ENCODE measurements around the gene TOR4A.
"Not testable (repeated sequence)": the region's sequence is repeated elsewhere in the genome, so short reads cannot be mapped to it uniquely, and the experiment has no call there.

Gene TOR4A

DNA sequence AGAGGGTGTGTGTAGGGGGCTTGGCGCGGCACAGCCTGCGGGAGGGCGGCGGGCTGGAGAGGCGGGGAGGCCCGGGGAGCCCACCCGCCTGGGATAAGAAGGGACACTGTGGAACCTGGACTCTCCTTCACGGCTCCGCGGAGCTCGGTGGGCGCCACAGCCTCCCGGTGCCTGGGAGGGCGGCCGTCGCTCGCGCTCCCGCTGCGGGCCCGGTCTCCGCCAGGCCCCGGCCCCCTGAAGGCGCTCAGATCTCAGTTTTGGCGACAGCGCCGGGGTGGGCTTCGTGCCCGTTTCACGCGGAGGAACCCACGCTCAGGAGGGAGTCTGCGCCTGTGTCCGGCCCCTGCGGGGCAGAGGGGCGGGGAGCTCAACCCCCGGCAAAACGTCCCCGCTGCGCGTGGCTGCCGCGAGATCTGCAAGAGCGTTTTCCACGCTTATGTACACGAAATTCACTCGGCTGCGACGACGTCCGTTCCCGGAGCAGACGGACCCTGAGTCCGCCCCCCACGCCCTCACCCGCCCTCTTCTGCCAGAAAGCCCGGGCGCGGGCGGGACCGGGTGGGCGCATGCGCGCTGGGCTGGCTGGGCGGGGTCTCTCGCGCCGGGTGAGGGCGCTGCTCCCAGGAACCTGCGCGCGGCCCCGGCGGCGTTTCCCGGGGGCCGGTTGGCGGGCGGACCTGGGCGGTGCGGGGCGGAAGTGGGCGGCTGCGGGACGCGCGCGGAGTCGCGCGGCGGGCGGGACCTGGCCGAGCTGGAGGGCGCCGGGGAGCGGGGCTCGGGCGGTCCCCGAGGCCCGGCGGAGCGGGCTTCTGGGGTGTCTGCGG lies 22.7 kb upstream of the TOR4A start, which contains the start of gene NELFB:
TSS of gene NELFB (plus strand) at position 704 of the 824 bp plus-strand sequence.
- Histone ChIP-seq H3K4me1 (ENCODE audit: control insufficient read depth in 1 of 2, insufficient read depth in 2 of 2, low read length in 2 of 2) (peaks cover 21 to 33% of the 10 kb centered on the region in 2 donors), H3K4me3 (ENCODE audit: low read depth in 1 of 2, low read length in 2 of 2) (peak within 1 kb of the TSS; percentile 84 to 93), H3K27me3 (ENCODE audit: control insufficient read depth in 1 of 2, insufficient read depth in 2 of 2, low read length in 2 of 2) (no peaks in the 10 kb centered on the region), H3K27ac (ENCODE audit: low read depth, low read length) (peak within 1 kb of the TSS; percentile 63), H3K36me3 (ENCODE audit: control insufficient read depth in 1 of 2, insufficient read depth in 2 of 2, low read length in 2 of 2) (peaks cover 5 to 21% of the 10 kb centered on the region in 2 donors), H3K9ac (ENCODE audit: low read depth in 1 of 2, low read length in 2 of 2) (peak within 1 kb of the TSS; percentile 74 to 91), H3K9me3 (ENCODE audit: control insufficient read depth in 1 of 2, low read length in 2 of 2) (no peaks in the 10 kb centered on the region)

- peak overlapping the region; percentile 84 to 93 for H3K4me3 ChIP-seq (ENCODE audit: low read depth in 1 of 2, low read length in 2 of 2)
- H3K4me1 ChIP-seq (ENCODE audit: control insufficient read depth in 1 of 2, insufficient read depth in 2 of 2, low read length in 2 of 2), result peaks cover 21 to 33% of the 10 kb centered on the region in 2 donors
- H3K9ac ChIP-seq (ENCODE audit: low read depth in 1 of 2, low read length in 2 of 2), result peak overlapping the region; percentile 65 to 85
- peak overlapping the region; percentile 32 for H3K27ac ChIP-seq (ENCODE audit: low read depth, low read length)
- no peaks in the 10 kb centered on the region for H3K27me3 ChIP-seq (ENCODE audit: control insufficient read depth in 1 of 2, insufficient read depth in 2 of 2, low read length in 2 of 2)
- H3K9me3 ChIP-seq (ENCODE audit: control insufficient read depth in 1 of 2, low read length in 2 of 2), result no peaks in the 10 kb centered on the region
- H3K36me3 ChIP-seq (ENCODE audit: control insufficient read depth in 1 of 2, insufficient read depth in 2 of 2, low read length in 2 of 2), result peaks cover 5 to 21% of the 10 kb centered on the region in 2 donors
Observed at GRCh38 chr9:137255448-137256114, 21.9 kb upstream of the TOR4A start.

DNA sequence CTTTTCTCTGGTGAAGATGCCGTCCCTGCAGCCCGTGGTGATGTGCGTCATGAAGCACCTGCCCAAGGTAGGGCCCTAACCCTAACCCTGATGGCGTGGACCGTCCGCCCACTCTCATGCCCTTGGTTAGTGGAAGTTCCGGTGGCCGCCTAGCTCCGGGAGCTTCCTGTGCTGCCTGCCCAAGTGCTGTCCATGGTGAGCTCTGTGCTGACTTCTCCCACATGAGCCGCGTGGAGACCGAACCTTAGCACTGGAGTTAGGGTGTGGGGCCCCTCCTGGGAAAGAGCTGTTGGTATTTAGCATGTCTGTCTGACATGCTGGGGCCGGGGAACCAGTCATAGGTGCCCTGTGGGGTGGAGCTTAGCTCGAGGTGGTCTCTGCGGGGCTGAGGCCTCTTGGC lies 21.2 kb upstream of the TOR4A start:
- H3K9ac ChIP-seq (ENCODE audit: low read depth in 1 of 2, low read length in 2 of 2), result peak overlapping the region; percentile 65 to 85

GRCh38 chr9:137256856-137257255 lies 20.7 kb upstream of the TOR4A start:
- H3K27ac ChIP-seq (ENCODE audit: low read depth, low read length), result no peak overlapping the region
- H3K27me3 ChIP-seq (ENCODE audit: control insufficient read depth in 1 of 2, insufficient read depth in 2 of 2, low read length in 2 of 2), result no peaks in the 10 kb centered on the region
- peaks cover 21 to 33% of the 10 kb centered on the region in 2 donors for H3K4me1 ChIP-seq (ENCODE audit: control insufficient read depth in 1 of 2, insufficient read depth in 2 of 2, low read length in 2 of 2)
- no peaks in the 10 kb centered on the region for H3K9me3 ChIP-seq (ENCODE audit: control insufficient read depth in 1 of 2, low read length in 2 of 2)
- H3K36me3 ChIP-seq (ENCODE audit: control insufficient read depth in 1 of 2, insufficient read depth in 2 of 2, low read length in 2 of 2), result peaks cover 5 to 21% of the 10 kb centered on the region in 2 donors
- no peak overlapping the region for H3K9ac ChIP-seq (ENCODE audit: low read depth in 1 of 2, low read length in 2 of 2)
- peak overlapping the region; percentile 84 to 93 for H3K4me3 ChIP-seq (ENCODE audit: low read depth in 1 of 2, low read length in 2 of 2)

More for the DNA sequence above, 21.2 kb upstream of the TOR4A start:
- no peaks in the 10 kb centered on the region for H3K9me3 ChIP-seq (ENCODE audit: control insufficient read depth in 1 of 2, low read length in 2 of 2)
- H3K36me3 ChIP-seq (ENCODE audit: control insufficient read depth in 1 of 2, insufficient read depth in 2 of 2, low read length in 2 of 2), result peaks cover 5 to 21% of the 10 kb centered on the region in 2 donors
- no peaks in the 10 kb centered on the region for H3K27me3 ChIP-seq (ENCODE audit: control insufficient read depth in 1 of 2, insufficient read depth in 2 of 2, low read length in 2 of 2)
- H3K27ac ChIP-seq (ENCODE audit: low read depth, low read length), result no peak overlapping the region
- H3K4me3 ChIP-seq (ENCODE audit: low read depth in 1 of 2, low read length in 2 of 2), result peak overlapping the region; percentile 84 to 93
- H3K4me1 ChIP-seq (ENCODE audit: control insufficient read depth in 1 of 2, insufficient read depth in 2 of 2, low read length in 2 of 2), result peaks cover 21 to 33% of the 10 kb centered on the region in 2 donors

DNA sequence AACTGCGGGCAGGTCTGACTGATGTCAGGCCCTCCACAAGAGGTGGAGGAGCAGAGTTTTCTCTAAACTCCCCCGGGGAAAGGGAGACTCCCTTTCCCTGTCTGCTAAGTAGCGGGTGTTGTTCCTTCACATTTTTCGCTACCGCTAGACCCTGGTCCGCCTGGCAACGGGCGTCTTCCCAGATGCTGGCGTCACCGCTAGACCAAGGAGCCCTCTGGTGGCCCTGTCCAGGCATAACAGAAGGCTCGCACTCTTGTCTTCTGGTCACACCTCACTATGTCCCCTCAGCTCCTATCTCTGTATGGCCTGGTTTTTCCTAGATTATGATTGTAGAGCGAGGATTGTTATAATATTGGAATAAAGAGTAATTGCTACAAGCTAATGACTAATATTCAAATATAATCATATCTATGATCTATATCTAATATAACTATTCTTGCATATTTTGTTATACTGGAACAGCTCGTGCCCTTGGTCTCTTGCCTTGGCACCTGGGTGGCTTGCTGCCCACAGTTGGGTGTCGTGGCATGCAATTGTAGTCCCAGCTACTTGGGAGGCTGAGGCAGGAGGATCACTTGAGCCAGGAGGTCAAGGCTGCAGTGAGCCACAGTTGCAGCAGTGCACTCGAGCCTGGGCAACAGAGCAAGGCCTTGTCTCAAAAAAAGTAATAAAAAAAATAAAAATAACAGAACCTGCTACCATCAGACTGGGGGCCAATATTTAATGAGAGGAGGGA lies 15.2 kb upstream of the TOR4A start:
- H3K9me3 ChIP-seq (ENCODE audit: control insufficient read depth in 1 of 2, low read length in 2 of 2); H3K4me3 ChIP-seq (ENCODE audit: low read depth in 1 of 2, low read length in 2 of 2); H3K9ac ChIP-seq (ENCODE audit: low read depth in 1 of 2, low read length in 2 of 2); H3K4me1 ChIP-seq (ENCODE audit: control insufficient read depth in 1 of 2, insufficient read depth in 2 of 2, low read length in 2 of 2); H3K27ac ChIP-seq (ENCODE audit: low read depth, low read length); H3K27me3 ChIP-seq (ENCODE audit: control insufficient read depth in 1 of 2, insufficient read depth in 2 of 2, low read length in 2 of 2): not testable (repeated sequence)
- peaks cover 14 to 46% of the 10 kb centered on the region in 2 donors for H3K36me3 ChIP-seq (ENCODE audit: control insufficient read depth in 1 of 2, insufficient read depth in 2 of 2, low read length in 2 of 2)

DNA sequence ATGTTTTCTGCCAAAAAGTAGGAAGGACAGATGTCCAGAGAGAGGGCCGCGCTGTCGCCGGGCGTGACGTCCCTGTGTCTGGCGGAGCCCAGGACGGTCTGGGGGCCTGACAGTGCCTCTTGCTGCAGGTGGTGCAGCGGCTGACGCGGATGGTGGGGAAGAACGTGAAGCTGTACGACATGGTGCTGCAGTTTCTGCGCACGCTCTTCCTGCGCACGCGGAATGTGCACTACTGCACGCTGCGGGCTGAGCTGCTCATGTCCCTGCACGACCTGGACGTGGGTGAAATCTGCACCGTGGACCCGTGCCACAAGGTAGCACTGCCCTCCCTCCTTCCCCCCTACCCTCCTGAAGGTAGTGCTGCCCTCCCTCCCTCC lies 14.6 kb upstream of the TOR4A start:
- H3K36me3 ChIP-seq (ENCODE audit: control insufficient read depth in 1 of 2, insufficient read depth in 2 of 2, low read length in 2 of 2), result peaks cover 14 to 46% of the 10 kb centered on the region in 2 donors
- H3K27ac ChIP-seq (ENCODE audit: low read depth, low read length), result no peak overlapping the region
- no peak overlapping the region for H3K9ac ChIP-seq (ENCODE audit: low read depth in 1 of 2, low read length in 2 of 2)
- no peak overlapping the region for H3K4me3 ChIP-seq (ENCODE audit: low read depth in 1 of 2, low read length in 2 of 2)
- no peaks in the 10 kb centered on the region for H3K27me3 ChIP-seq (ENCODE audit: control insufficient read depth in 1 of 2, insufficient read depth in 2 of 2, low read length in 2 of 2)
- no peaks in the 10 kb centered on the region for H3K9me3 ChIP-seq (ENCODE audit: control insufficient read depth in 1 of 2, low read length in 2 of 2)
- peaks cover 2 to 3% of the 10 kb centered on the region in 2 donors for H3K4me1 ChIP-seq (ENCODE audit: control insufficient read depth in 1 of 2, insufficient read depth in 2 of 2, low read length in 2 of 2)

- no peak overlapping the region for H3K4me3 ChIP-seq (ENCODE audit: low read depth in 1 of 2, low read length in 2 of 2)
- H3K36me3 ChIP-seq (ENCODE audit: control insufficient read depth in 1 of 2, insufficient read depth in 2 of 2, low read length in 2 of 2), result peaks cover 14 to 41% of the 10 kb centered on the region in 2 donors
- peaks cover 4 to 6% of the 10 kb centered on the region in 2 donors for H3K4me1 ChIP-seq (ENCODE audit: control insufficient read depth in 1 of 2, insufficient read depth in 2 of 2, low read length in 2 of 2)
- no peaks in the 10 kb centered on the region for H3K9me3 ChIP-seq (ENCODE audit: control insufficient read depth in 1 of 2, low read length in 2 of 2)
- no peaks in the 10 kb centered on the region for H3K27me3 ChIP-seq (ENCODE audit: control insufficient read depth in 1 of 2, insufficient read depth in 2 of 2, low read length in 2 of 2)
- no peak overlapping the region for H3K9ac ChIP-seq (ENCODE audit: low read depth in 1 of 2, low read length in 2 of 2)
- no peak overlapping the region for H3K27ac ChIP-seq (ENCODE audit: low read depth, low read length)
Observed at GRCh38 chr9:137263506-137263905, 14.0 kb upstream of the TOR4A start.

GRCh38 chr9:137264067-137264466 lies 13.5 kb upstream of the TOR4A start:
- H3K4me1 ChIP-seq (ENCODE audit: control insufficient read depth in 1 of 2, insufficient read depth in 2 of 2, low read length in 2 of 2), result peaks cover 10 to 12% of the 10 kb centered on the region in 2 donors
- H3K27ac ChIP-seq (ENCODE audit: low read depth, low read length), result no peak overlapping the region
- peaks cover 12 to 42% of the 10 kb centered on the region in 2 donors for H3K36me3 ChIP-seq (ENCODE audit: control insufficient read depth in 1 of 2, insufficient read depth in 2 of 2, low read length in 2 of 2)

GRCh38 chr9:137265496-137266161 lies 11.9 kb upstream of the TOR4A start:
- no peak overlapping the region for H3K4me3 ChIP-seq (ENCODE audit: low read depth in 1 of 2, low read length in 2 of 2)
- no peak overlapping the region for H3K9ac ChIP-seq (ENCODE audit: low read depth in 1 of 2, low read length in 2 of 2)
- H3K27me3 ChIP-seq (ENCODE audit: control insufficient read depth in 1 of 2, insufficient read depth in 2 of 2, low read length in 2 of 2), result no peaks in the 10 kb centered on the region
- H3K36me3 ChIP-seq (ENCODE audit: control insufficient read depth in 1 of 2, insufficient read depth in 2 of 2, low read length in 2 of 2), result peaks cover 12 to 40% of the 10 kb centered on the region in 2 donors
- H3K4me1 ChIP-seq (ENCODE audit: control insufficient read depth in 1 of 2, insufficient read depth in 2 of 2, low read length in 2 of 2), result peaks cover 18 to 21% of the 10 kb centered on the region in 2 donors
- no peak overlapping the region for H3K27ac ChIP-seq (ENCODE audit: low read depth, low read length)
- H3K9me3 ChIP-seq (ENCODE audit: control insufficient read depth in 1 of 2, low read length in 2 of 2), result no peaks in the 10 kb centered on the region

More at GRCh38 chr9:137264067-137264466, 13.5 kb upstream of the TOR4A start:
- H3K4me3 ChIP-seq (ENCODE audit: low read depth in 1 of 2, low read length in 2 of 2), result no peak overlapping the region
- no peak overlapping the region for H3K9ac ChIP-seq (ENCODE audit: low read depth in 1 of 2, low read length in 2 of 2)
- H3K9me3 ChIP-seq (ENCODE audit: control insufficient read depth in 1 of 2, low read length in 2 of 2), result no peaks in the 10 kb centered on the region
- H3K27me3 ChIP-seq (ENCODE audit: control insufficient read depth in 1 of 2, insufficient read depth in 2 of 2, low read length in 2 of 2), result no peaks in the 10 kb centered on the region

Measured in duodenal mucosa (tissue), 2 donors.